Measurements from ENCODE around the gene FOXP2. TPM values are rescaled to one million over a fixed set of nuclear protein-coding genes. Genes with fewer than 3 reads are reported as not detected.

FOXP2 gene
- total and polyA plus RNA-seq, 3 donors from 2014 or later, result 2.5 to 5.9 (median 3.8) TPM

DNA sequence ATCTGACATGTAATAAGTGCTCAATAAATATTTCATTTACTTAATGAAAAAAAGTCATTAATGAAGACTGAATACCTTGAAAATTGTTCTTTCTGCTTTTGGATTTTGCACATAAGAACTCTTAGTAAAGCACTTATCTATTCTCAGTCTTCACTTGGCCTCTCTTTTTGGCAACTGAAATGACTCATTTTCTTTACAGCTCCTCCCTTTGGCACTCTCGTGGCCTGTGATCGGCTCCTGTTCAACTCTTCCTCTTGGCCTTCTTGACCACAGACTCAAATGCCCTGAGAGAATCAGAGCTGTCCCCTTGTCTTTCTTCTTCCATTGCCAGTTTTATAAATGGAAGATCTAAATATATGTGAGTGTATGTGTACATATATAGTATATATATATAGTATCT lies 54.2 kb downstream of the FOXP2 start:
- no peak for DNase-seq
- intact Hi-C loops (cut with DNase I; ENCODE audit: low total_unique reads), result no loop called here
- Histone ChIP-seq H3K4me3 (no peak overlapping the region), H3K4me1 (no peaks in the 10 kb centered on the region), H3K27ac (no peak overlapping the region), H3K36me3 (ENCODE audit: low read depth, missing control alignments) (no peaks in the 10 kb centered on the region), H3K9me3 (no peaks in the 10 kb centered on the region), H3K27me3 (no peaks in the 10 kb centered on the region)
- TF ChIP-seq POLR2A (IDR thresholded peaks at IDR 0.05), result no peak
- TF ChIP-seq, protein P1, sequence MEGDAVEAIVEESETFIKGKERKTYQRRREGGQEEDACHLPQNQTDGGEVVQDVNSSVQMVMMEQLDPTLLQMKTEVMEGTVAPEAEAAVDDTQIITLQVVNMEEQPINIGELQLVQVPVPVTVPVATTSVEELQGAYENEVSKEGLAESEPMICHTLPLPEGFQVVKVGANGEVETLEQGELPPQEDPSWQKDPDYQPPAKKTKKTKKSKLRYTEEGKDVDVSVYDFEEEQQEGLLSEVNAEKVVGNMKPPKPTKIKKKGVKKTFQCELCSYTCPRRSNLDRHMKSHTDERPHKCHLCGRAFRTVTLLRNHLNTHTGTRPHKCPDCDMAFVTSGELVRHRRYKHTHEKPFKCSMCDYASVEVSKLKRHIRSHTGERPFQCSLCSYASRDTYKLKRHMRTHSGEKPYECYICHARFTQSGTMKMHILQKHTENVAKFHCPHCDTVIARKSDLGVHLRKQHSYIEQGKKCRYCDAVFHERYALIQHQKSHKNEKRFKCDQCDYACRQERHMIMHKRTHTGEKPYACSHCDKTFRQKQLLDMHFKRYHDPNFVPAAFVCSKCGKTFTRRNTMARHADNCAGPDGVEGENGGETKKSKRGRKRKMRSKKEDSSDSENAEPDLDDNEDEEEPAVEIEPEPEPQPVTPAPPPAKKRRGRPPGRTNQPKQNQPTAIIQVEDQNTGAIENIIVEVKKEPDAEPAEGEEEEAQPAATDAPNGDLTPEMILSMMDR (IDR thresholded peaks at IDR 0.05), result no peak
- 65 to 69% methylated on average over 2 of the region's 2 CpGs for WGBS, 2 donors

DNA sequence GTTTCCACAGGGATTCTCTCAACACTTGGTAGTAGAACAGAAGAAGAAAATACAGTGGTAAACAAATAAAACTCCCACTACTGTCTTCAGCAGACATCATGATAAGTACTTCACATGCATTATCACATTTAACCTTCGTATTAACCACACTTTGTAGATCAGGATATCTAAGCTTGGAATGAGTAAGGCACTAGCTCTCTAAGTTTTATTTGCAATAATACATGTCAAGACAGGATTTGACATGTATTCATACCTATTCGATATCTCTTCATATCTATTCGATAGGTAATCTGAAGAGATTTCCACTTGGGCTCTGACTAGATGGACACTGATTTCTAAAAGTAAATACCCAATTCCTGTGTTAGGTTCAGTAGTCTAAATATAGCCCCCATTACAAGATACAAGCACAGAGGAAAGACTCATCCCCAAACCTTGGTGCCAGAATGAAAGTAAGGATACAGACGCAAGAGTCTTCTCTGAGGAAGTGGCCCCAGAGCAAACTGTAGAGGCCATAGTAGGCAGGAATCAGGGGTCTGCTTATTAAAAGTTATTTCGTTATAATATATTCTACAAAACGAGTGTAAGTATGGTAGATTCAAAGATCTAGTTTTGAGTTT lies 58.4 kb downstream of the FOXP2 start:
- 93 to 98% methylated on average over 6 of the region's 6 CpGs for WGBS, 2 donors
- TF ChIP-seq POLR2A (IDR thresholded peaks at IDR 0.05), result no peak
- TF ChIP-seq, protein P1 (IDR thresholded peaks at IDR 0.05), result no peak
- intact Hi-C loops (cut with DNase I; ENCODE audit: low total_unique reads), result no loop called here

DNA sequence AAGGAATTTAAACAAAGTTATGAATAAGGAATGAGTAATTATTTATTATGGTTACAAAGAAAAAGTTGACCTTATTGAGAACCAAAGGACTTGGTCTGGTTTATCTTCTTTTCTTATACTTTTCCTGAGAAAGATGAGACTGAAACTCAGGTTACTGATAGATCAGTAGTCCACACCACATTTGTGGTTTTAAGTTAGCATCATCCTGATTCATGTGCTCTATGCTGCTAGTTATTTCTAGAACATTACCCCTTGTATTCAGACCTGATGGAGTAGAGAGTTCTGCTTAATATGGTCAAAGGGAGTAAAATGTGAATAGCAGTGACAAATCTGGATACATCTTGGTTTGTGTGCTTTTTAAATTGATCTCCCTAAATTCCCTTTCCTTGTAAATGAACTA lies 63.8 kb downstream of the FOXP2 start:
- TF ChIP-seq POLR2A (IDR thresholded peaks at IDR 0.05), result no peak
- TF ChIP-seq, protein P1 (IDR thresholded peaks at IDR 0.05), result no peak
- H3K27ac ChIP-seq, result no peak overlapping the region
- H3K36me3 ChIP-seq (ENCODE audit: low read depth, missing control alignments), result no peaks in the 10 kb centered on the region
- H3K27me3 ChIP-seq, result no peaks in the 10 kb centered on the region
- no peak for DNase-seq
- no peaks in the 10 kb centered on the region for H3K9me3 ChIP-seq
- H3K4me1 ChIP-seq, result no peaks in the 10 kb centered on the region
- H3K4me3 ChIP-seq, result no peak overlapping the region
- intact Hi-C loops (cut with DNase I; ENCODE audit: low total_unique reads), result no loop called here

More for the DNA sequence above, 58.4 kb downstream of the FOXP2 start:
- H3K27me3 ChIP-seq, result no peaks in the 10 kb centered on the region
- no peak overlapping the region for H3K27ac ChIP-seq
- no peaks in the 10 kb centered on the region for H3K36me3 ChIP-seq (ENCODE audit: low read depth, missing control alignments)
- no peaks in the 10 kb centered on the region for H3K9me3 ChIP-seq
- H3K4me3 ChIP-seq, result no peak overlapping the region
- DNase-seq, result no peak
- no peaks in the 10 kb centered on the region for H3K4me1 ChIP-seq

DNA sequence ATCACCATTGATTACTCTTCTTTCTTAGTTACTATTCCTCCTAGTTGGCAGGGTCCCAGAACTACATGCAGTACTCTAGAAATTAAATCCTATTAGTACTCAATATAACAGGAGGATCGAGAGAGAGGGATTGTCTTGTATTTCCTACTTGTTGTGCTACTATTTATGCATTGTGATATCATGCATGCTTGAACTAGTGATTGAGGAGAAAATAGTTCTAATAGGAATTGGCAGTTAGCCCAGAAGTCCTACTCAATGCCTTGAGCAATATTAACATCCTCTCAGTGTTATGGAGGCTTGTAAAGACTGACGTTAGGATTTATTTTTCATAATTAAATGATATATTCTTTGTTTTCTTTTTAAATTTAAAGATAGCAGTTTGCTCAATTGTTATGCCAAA lies 67.4 kb downstream of the FOXP2 start:
- Histone ChIP-seq H3K4me3 (no peak overlapping the region), H3K4me1 (no peaks in the 10 kb centered on the region), H3K27ac (no peak overlapping the region), H3K9me3 (no peaks in the 10 kb centered on the region), H3K36me3 (ENCODE audit: low read depth, missing control alignments) (no peaks in the 10 kb centered on the region), H3K27me3 (no peaks in the 10 kb centered on the region)
- intact Hi-C loops (cut with DNase I; ENCODE audit: low total_unique reads), result no loop called here
- 58 to 63% methylated on average over 2 of the region's 2 CpGs for WGBS, 2 donors
- DNase-seq, result no peak
- TF ChIP-seq, protein P1 (IDR thresholded peaks at IDR 0.05), result no peak
- no peak for TF ChIP-seq POLR2A (IDR thresholded peaks at IDR 0.05)

DNA sequence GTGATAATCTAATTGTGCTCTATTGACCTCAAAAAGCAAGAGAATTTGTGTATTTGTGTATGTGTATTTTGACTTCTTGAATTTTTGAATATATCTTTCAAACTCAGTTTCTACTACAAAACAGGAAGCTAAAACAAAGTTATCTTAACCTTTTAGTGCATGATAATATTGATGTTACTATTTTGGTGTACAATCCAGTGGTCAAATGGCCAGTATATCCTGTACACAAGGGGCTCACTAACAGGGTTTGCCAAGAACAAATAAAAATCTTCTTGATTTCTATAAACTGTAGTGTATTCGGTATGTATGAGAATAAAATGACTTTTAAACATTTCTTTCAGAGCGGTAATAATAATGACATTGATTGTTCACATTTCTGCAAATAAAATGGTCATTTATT lies 69.6 kb downstream of the FOXP2 start:
- TF ChIP-seq, protein P1 (IDR thresholded peaks at IDR 0.05), result no peak
- TF ChIP-seq POLR2A (IDR thresholded peaks at IDR 0.05), result no peak
- Histone ChIP-seq H3K9me3 (no peaks in the 10 kb centered on the region), H3K27me3 (no peaks in the 10 kb centered on the region), H3K4me1 (no peaks in the 10 kb centered on the region), H3K4me3 (no peak overlapping the region), H3K27ac (no peak overlapping the region), H3K36me3 (ENCODE audit: low read depth, missing control alignments) (no peaks in the 10 kb centered on the region)
- intact Hi-C loops (cut with DNase I; ENCODE audit: low total_unique reads), result no loop called here
- WGBS, 2 donors, result 79 to 81% methylated on average over 2 of the region's 2 CpGs
- DNase-seq, result no peak
